H9 (cell line): ENCODE measurements around the gene GPR137. TPM values are rescaled to one million over a fixed set of nuclear protein-coding genes. Genes with fewer than 3 reads are reported as not detected.

ENCODE experiments used
- DNase-seq: peaks from one replicate; pipeline ENCODE4 v3.0.0-alpha.2; 2017
- H2AFZ ChIP-seq: one replicate; pipeline ENCODE4 v1.6.1; 2013; ENCODE audit warnings: mild to moderate bottlenecking, low read length, control low read depth, moderate library complexity
- H2AK5ac ChIP-seq: 2 replicates; pipeline ENCODE4 v1.6.1; 2013; ENCODE audit warnings: low read length, control low read depth, mixed read lengths; ENCODE audit not compliant: insufficient read length
- H2BK120ac ChIP-seq: one replicate; pipeline ENCODE4 v1.6.1; 2013; ENCODE audit warnings: low read depth, mild to moderate bottlenecking, low read length, control low read depth, inconsistent platforms; ENCODE audit not compliant: poor library complexity, severe bottlenecking
- H2BK12ac ChIP-seq: 2 replicates; pipeline ENCODE4 v1.6.1; 2013; ENCODE audit warnings: low read length, control low read depth, mixed read lengths, low read depth; ENCODE audit not compliant: insufficient read length
- H2BK15ac ChIP-seq: 2 replicates; pipeline ENCODE4 v1.6.1; 2013; ENCODE audit warnings: low read depth, low read length, control low read depth
- H2BK20ac ChIP-seq: one replicate; pipeline ENCODE4 v1.6.1; 2013; ENCODE audit warnings: low read depth, mild to moderate bottlenecking, low read length, control low read depth, inconsistent platforms; ENCODE audit not compliant: poor library complexity, severe bottlenecking
- H2BK5ac ChIP-seq: 2 replicates; pipeline ENCODE4 v1.6.1; 2013; ENCODE audit warnings: low read length, control low read depth, mixed read lengths; ENCODE audit not compliant: insufficient read length
- H3K14ac ChIP-seq: 2 replicates; pipeline ENCODE4 v1.6.1; 2013; ENCODE audit warnings: low read length, control low read depth; ENCODE audit not compliant: insufficient read depth
- H3K18ac ChIP-seq: 2 replicates; pipeline ENCODE4 v1.6.1; 2013; ENCODE audit warnings: low read depth, mild to moderate bottlenecking, mixed read lengths, low read length, control low read depth; ENCODE audit not compliant: insufficient read length
- H3K23ac ChIP-seq: 2 replicates; pipeline ENCODE4 v1.6.1; 2013; ENCODE audit warnings: low read length, control low read depth, mixed read lengths, low read depth; ENCODE audit not compliant: insufficient read length
- H3K23me2 ChIP-seq: 2 replicates; pipeline ENCODE4 v1.6.1; 2013; ENCODE audit warnings: low read depth, mild to moderate bottlenecking, mixed read lengths, low read length, control low read depth; ENCODE audit not compliant: insufficient read length, poor library complexity, severe bottlenecking
- H3K27ac ChIP-seq: 2 replicates; pipeline ENCODE4 v1.5.1; 2013; ENCODE audit warnings: low read length, control low read depth, mixed read lengths, low read depth; ENCODE audit not compliant: insufficient read length
- H3K27me3 ChIP-seq: 2 replicates; pipeline ENCODE4 v1.6.1; 2013; ENCODE audit warnings: low read length, control low read depth, inconsistent platforms; ENCODE audit not compliant: insufficient read depth
- H3K4ac ChIP-seq: 2 replicates; pipeline ENCODE4 v1.6.1; 2013; ENCODE audit warnings: low read depth, mild to moderate bottlenecking, control low read depth, inconsistent platforms, low read length, moderate library complexity
- H3K4me1 ChIP-seq: 2 replicates; pipeline ENCODE4 v1.6.1; 2013; ENCODE audit warnings: low read length, control low read depth, inconsistent platforms; ENCODE audit not compliant: insufficient read depth
- H3K4me2 ChIP-seq: 2 replicates; pipeline ENCODE4 v1.6.1; 2013; ENCODE audit warnings: low read length, control low read depth, mixed read lengths; ENCODE audit not compliant: insufficient read length, insufficient read depth
- H3K56ac ChIP-seq: 2 replicates; pipeline ENCODE4 v1.6.1; 2013; ENCODE audit warnings: low read depth, mild to moderate bottlenecking, mixed read lengths, low read length, control low read depth; ENCODE audit not compliant: insufficient read length
- H3K79me1 ChIP-seq: 2 replicates; pipeline ENCODE4 v1.6.1; 2013; ENCODE audit warnings: low read depth, mild to moderate bottlenecking, moderate library complexity, low read length, control low read depth, inconsistent platforms; ENCODE audit not compliant: insufficient read depth, poor library complexity, severe bottlenecking
- H3K79me2 ChIP-seq: 2 replicates; pipeline ENCODE4 v1.6.1; 2013; ENCODE audit warnings: low read length, control low read depth, inconsistent platforms; ENCODE audit not compliant: insufficient read depth
- H3K9ac ChIP-seq: 2 replicates; pipeline ENCODE4 v1.6.1; 2013; ENCODE audit warnings: low read length, control low read depth, mixed read lengths; ENCODE audit not compliant: insufficient read length; ENCODE audit errors: extremely low read depth
- H3K9me3 ChIP-seq: one replicate; pipeline ENCODE4 v1.6.1; 2013; ENCODE audit warnings: low read depth, low read length, inconsistent platforms; ENCODE audit not compliant: control insufficient read depth
- H3T11ph ChIP-seq: one replicate; pipeline ENCODE4 v1.6.1; 2013; ENCODE audit warnings: mild to moderate bottlenecking, low read length, control low read depth, inconsistent platforms
- H4K20me1 ChIP-seq: one replicate; pipeline ENCODE4 v1.6.1; 2013; ENCODE audit not compliant: control insufficient read depth, insufficient read length, insufficient read depth
- H4K5ac ChIP-seq: 2 replicates; pipeline ENCODE4 v1.6.1; 2013; ENCODE audit warnings: low read depth, mild to moderate bottlenecking, mixed read lengths, low read length, control low read depth; ENCODE audit not compliant: insufficient read length
- H4K8ac ChIP-seq: replicated peaks from 2 replicates; pipeline ENCODE4 v1.6.1; 2013; ENCODE audit warnings: low read length, control low read depth, mixed read lengths, low read depth; ENCODE audit not compliant: insufficient read length
- H4K91ac ChIP-seq: 2 replicates; pipeline ENCODE4 v1.6.1; 2013; ENCODE audit warnings: low read depth, mild to moderate bottlenecking, moderate library complexity, mixed read lengths, low read length, control low read depth; ENCODE audit not compliant: insufficient read length
- H3K27ac Mint-ChIP-seq, 3 experiments: 2 replicates in 2 of 3; 3 replicates in 1 of 3; pipeline ENCODE4 v1.8.0; 2020 to 2021; ENCODE audit warnings: mixed read lengths in 3 of 3, mild to moderate bottlenecking in 1 of 3, moderate library complexity in 1 of 3
- H3K27me3 Mint-ChIP-seq: 2 replicates; pipeline ENCODE4 v1.8.0; 2021; ENCODE audit warnings: low read depth, mild to moderate bottlenecking, moderate library complexity, mixed read lengths
- H3K36me3 Mint-ChIP-seq, 3 experiments: 2 replicates in 2 of 3; 3 replicates in 1 of 3; pipeline ENCODE4 v1.8.0; 2020 to 2021; ENCODE audit warnings: low read depth in 3 of 3, mixed read lengths in 3 of 3; ENCODE audit not compliant: insufficient read depth in 1 of 3
- H3K4me1 Mint-ChIP-seq, 2 experiments: 2 replicates each; pipeline ENCODE4 v1.8.0; 2020; ENCODE audit warnings: mixed read lengths in 2 of 2
- H3K4me3 Mint-ChIP-seq, 2 experiments: 2 replicates in 1 of 2; 3 replicates in 1 of 2; pipeline ENCODE4 v1.8.0; 2020 to 2021; ENCODE audit warnings: mild to moderate bottlenecking in 2 of 2, mixed read lengths in 2 of 2, moderate library complexity in 1 of 2
- H3K9me3 Mint-ChIP-seq, 2 experiments: 2 replicates in 1 of 2; 3 replicates in 1 of 2; pipeline ENCODE4 v1.8.0; 2020; ENCODE audit warnings: mild to moderate bottlenecking in 2 of 2, mixed read lengths in 2 of 2, moderate library complexity in 1 of 2
- WGBS: extraction: QIAGEN DNeasy Blood & Tissue Kit; methylation state at CpG from one replicate; pipeline ENCODE4 v1.1.7; 2013; ENCODE audit warnings: missing lambda C conversion rate, low lambda C conversion rate, mixed read lengths; ENCODE audit not compliant: insufficient read length; ENCODE audit errors: extremely low coverage; 5-methylcytosine and 5-hydroxymethylcytosine counted together
- total RNA-seq: library from RNA; stranded (reverse); gene quantifications from 2 replicates; pipeline ENCODE4 v1.2.1, GENCODE V29; 2021
- TF ChIP-seq, protein P1 (sequence below): fragments of 200-600 bp; sonication (generic); conservative IDR thresholded peaks from 3 replicates; pipeline ENCODE4 v1.8.0; 2021; ENCODE audit warnings: antibody characterized with exemption, mild to moderate bottlenecking

GPR137 gene
- total RNA-seq, 1 experiment from 2014 or later, result 39.6 TPM

DNA sequence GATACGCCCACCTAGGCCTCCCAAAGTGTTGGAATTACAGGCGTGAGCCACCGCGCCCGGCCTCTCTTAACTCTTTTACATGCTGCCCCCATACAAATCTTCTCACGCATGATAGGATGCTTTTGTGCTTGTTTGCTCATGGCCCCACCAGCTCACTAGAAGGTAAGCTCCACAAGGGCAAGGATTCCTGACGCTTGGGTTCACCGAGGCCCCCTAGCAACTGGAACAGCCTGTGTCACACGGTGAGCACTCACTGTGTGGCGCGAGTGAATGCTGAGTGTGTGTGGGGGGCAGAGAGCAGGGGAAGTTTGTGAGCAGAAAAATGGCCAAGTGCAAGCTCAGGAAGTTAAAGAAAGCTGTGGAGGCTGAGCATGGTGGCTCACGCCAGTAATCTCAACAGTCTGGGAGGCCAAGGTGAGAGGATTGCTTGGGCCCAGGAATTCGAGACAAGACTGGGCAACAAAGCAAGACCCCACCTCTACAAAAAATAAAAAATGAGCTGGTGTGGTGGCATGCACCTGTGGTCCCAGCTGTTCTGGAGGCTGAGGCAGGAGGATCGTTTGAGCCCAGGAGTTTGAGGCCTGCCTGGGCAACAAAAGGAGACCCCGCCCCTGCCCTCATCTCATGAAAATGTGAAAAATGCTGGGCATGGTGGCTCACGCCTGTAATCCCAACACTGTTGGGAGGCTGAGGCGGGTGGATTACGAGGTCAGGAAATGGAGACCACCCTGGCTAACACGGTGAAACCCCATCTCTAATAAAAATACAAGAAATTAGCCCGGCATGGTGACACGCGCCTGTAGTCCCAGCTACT is 3.5 kb upstream of the GPR137 start:
- no peak overlapping the region for H4K91ac ChIP-seq

More for the DNA sequence above, 3.5 kb upstream of the GPR137 start:
- Histone ChIP-seq H3K9ac (no peak overlapping the region), H3K4me1 (no peaks in the 10 kb centered on the region), H3K79me2 (no peaks in the 10 kb centered on the region), H3K14ac (no peak overlapping the region), H4K20me1 (no peaks in the 10 kb centered on the region), H3K4me2 (no peak overlapping the region), H3K79me1 (no peaks in the 10 kb centered on the region), H3K18ac (no peak overlapping the region), H3K9me3 (no peaks in the 10 kb centered on the region), H2BK120ac (no peak overlapping the region), H2AK5ac (no peak overlapping the region), H2BK5ac (no peak overlapping the region), H3K4ac (no peak overlapping the region), H3K27me3 (no peaks in the 10 kb centered on the region), H2BK15ac (no peak overlapping the region), H3T11ph (no peak overlapping the region), H2BK12ac (no peak overlapping the region), H3K27ac (no peak overlapping the region), H3K23ac (no peak overlapping the region), H4K5ac (no peak overlapping the region), H3K23me2 (peaks cover 15% of the 10 kb centered on the region), H2AFZ (no peak overlapping the region), H2BK20ac (no peak overlapping the region), H4K8ac (no peak overlapping the region), H3K56ac (no peak overlapping the region)
- H3K4me1 Mint-ChIP-seq, result peaks cover 8 to 12% of the 10 kb centered on the region in 2 experiments
- no peak overlapping the region for H3K27ac Mint-ChIP-seq
- TF ChIP-seq, protein P1, sequence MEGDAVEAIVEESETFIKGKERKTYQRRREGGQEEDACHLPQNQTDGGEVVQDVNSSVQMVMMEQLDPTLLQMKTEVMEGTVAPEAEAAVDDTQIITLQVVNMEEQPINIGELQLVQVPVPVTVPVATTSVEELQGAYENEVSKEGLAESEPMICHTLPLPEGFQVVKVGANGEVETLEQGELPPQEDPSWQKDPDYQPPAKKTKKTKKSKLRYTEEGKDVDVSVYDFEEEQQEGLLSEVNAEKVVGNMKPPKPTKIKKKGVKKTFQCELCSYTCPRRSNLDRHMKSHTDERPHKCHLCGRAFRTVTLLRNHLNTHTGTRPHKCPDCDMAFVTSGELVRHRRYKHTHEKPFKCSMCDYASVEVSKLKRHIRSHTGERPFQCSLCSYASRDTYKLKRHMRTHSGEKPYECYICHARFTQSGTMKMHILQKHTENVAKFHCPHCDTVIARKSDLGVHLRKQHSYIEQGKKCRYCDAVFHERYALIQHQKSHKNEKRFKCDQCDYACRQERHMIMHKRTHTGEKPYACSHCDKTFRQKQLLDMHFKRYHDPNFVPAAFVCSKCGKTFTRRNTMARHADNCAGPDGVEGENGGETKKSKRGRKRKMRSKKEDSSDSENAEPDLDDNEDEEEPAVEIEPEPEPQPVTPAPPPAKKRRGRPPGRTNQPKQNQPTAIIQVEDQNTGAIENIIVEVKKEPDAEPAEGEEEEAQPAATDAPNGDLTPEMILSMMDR, result no peak
- H3K27me3 Mint-ChIP-seq, result peaks cover 5% of the 10 kb centered on the region
- no peak for DNase-seq
- H3K4me3 Mint-ChIP-seq, result no peak overlapping the region
- WGBS, result no CpG with 5 or more reads among the region's 22 CpGs
- H3K9me3 Mint-ChIP-seq, result no peaks in the 10 kb centered on the region; a peak in 1 of 5 replicates
- H3K36me3 Mint-ChIP-seq, result peaks cover 0 to 24% (median 21%) of the 10 kb centered on the region in 3 experiments; a peak in 6 of 7 replicates
